WTC11 (cell line): ENCODE data around the gene TNNT3. TPM values are rescaled to one million over a fixed set of nuclear protein-coding genes. Genes with fewer than 3 reads are reported as not detected.

ENCODE experiments used
- ATAC-seq: fragments of 200-7000 bp; cut with Tn5 transposase; 2 replicates; pipeline ENCODE4 v1.10.0; 2021; ENCODE audit warnings: mild to moderate bottlenecking, moderate library complexity
- CTCF ChIA-PET: fragments of 300-600 bp; sonication (Branson Sonifier 250); formaldehyde crosslinking; loops from one replicate; lab custom pipeline; 2021; ENCODE audit warnings: antibody characterized with exemption; lab: Charles Lee
- POLR2A ChIA-PET: fragments of 350-600 bp; sonication (Branson Sonifier 250); formaldehyde crosslinking; loops from one replicate; lab custom pipeline; 2021; ENCODE audit warnings: antibody characterized with exemption; lab: Charles Lee
- DNase-seq: peaks from one replicate; pipeline ENCODE4 v3.0.0; 2021; ENCODE audit warnings: low spot score
- H3K27ac Mint-ChIP-seq: 2 replicates; pipeline ENCODE4 v1.8.0; 2021; ENCODE audit warnings: mixed read lengths
- H3K27me3 Mint-ChIP-seq: 2 replicates; pipeline ENCODE4 v1.8.0; 2021; ENCODE audit warnings: low read depth, mild to moderate bottlenecking, moderate library complexity, mixed read lengths
- H3K36me3 Mint-ChIP-seq: 2 replicates; pipeline ENCODE4 v1.8.0; 2021; ENCODE audit warnings: mixed read lengths
- H3K4me1 Mint-ChIP-seq: 2 replicates; pipeline ENCODE4 v1.8.0; 2022; ENCODE audit warnings: mixed read lengths
- H3K4me3 Mint-ChIP-seq: 2 replicates; pipeline ENCODE4 v1.8.0; 2021; ENCODE audit warnings: mild to moderate bottlenecking, moderate library complexity, mixed read lengths
- H3K9me3 Mint-ChIP-seq: 2 replicates; pipeline ENCODE4 v1.8.0; 2021; ENCODE audit warnings: mixed read lengths
- ATF1 ChIP-seq: sonication (generic); formaldehyde crosslinking; IDR thresholded peaks from 2 replicates; pipeline ENCODE4 v1.8.1; 2023; ENCODE audit warnings: mild to moderate bottlenecking, moderate library complexity, missing genetic modification reagents
- CDX4 ChIP-seq: fragments of 250-450 bp; sonication (Bioruptor Pico); IDR thresholded peaks from 2 replicates; pipeline ENCODE4 v1.9.0; 2021; ENCODE audit warnings: moderate library complexity, mild to moderate bottlenecking, inconsistent platforms, borderline replicate concordance
- ERG ChIP-seq: fragments of 250-450 bp; sonication (Bioruptor Pico); IDR thresholded peaks from 2 replicates; pipeline ENCODE4 v1.8.0; 2021; ENCODE audit warnings: mild to moderate bottlenecking
- ESRRA ChIP-seq: sonication (generic); formaldehyde crosslinking; IDR thresholded peaks from 2 replicates; pipeline ENCODE4 v1.8.1; 2022; ENCODE audit warnings: mild to moderate bottlenecking, missing genetic modification reagents, borderline replicate concordance
- ETV6 ChIP-seq: sonication (generic); formaldehyde crosslinking; IDR thresholded peaks from 2 replicates; pipeline ENCODE4 v1.8.1; 2022; ENCODE audit warnings: mild to moderate bottlenecking, missing genetic modification reagents
- FOXJ3 ChIP-seq: sonication (generic); formaldehyde crosslinking; IDR thresholded peaks from 2 replicates; pipeline ENCODE4 v1.9.0; 2021; ENCODE audit warnings: missing genetic modification reagents, mild to moderate bottlenecking, borderline replicate concordance
- HMGXB4 ChIP-seq: sonication (generic); formaldehyde crosslinking; IDR thresholded peaks from 2 replicates; pipeline ENCODE4 v1.8.1; 2023; ENCODE audit warnings: mild to moderate bottlenecking, moderate library complexity, missing genetic modification reagents
- IRF1 ChIP-seq: sonication (generic); formaldehyde crosslinking; IDR thresholded peaks from 2 replicates; pipeline ENCODE4 v1.8.0; 2023; ENCODE audit warnings: missing genetic modification reagents
- JAZF1 ChIP-seq: fragments of 250-450 bp; sonication (Bioruptor Pico); IDR thresholded peaks from 2 replicates; pipeline ENCODE4 v1.9.0; 2021; ENCODE audit warnings: moderate library complexity, mild to moderate bottlenecking, inconsistent platforms
- MXD4 ChIP-seq: fragments of 250-450 bp; sonication (Bioruptor Pico); IDR thresholded peaks from 2 replicates; pipeline ENCODE4 v1.8.0; 2021; ENCODE audit warnings: mild to moderate bottlenecking, moderate library complexity, borderline replicate concordance
- NFE2L1 ChIP-seq: sonication (generic); formaldehyde crosslinking; IDR thresholded peaks from 2 replicates; pipeline ENCODE4 v1.8.1; 2023; ENCODE audit warnings: missing genetic modification reagents
- OVOL2 ChIP-seq: fragments of 250-450 bp; sonication (Bioruptor Pico); IDR thresholded peaks from 2 replicates; pipeline ENCODE4 v1.9.0; 2021; ENCODE audit warnings: mild to moderate bottlenecking, borderline replicate concordance
- RORB ChIP-seq: fragments of 250-450 bp; sonication (Bioruptor Pico); IDR thresholded peaks from 2 replicates; pipeline ENCODE4 v1.9.0; 2021; ENCODE audit warnings: mild to moderate bottlenecking
- SP1 ChIP-seq: sonication (generic); formaldehyde crosslinking; conservative IDR thresholded peaks from 2 replicates; pipeline ENCODE4 v1.8.1; 2022; ENCODE audit warnings: missing genetic modification reagents
- USF2 ChIP-seq: sonication (generic); formaldehyde crosslinking; IDR thresholded peaks from 2 replicates; pipeline ENCODE4 v1.8.1; 2023; ENCODE audit warnings: mild to moderate bottlenecking, missing genetic modification reagents, moderate library complexity
- ZNF232 ChIP-seq: sonication (generic); formaldehyde crosslinking; IDR thresholded peaks from 2 replicates; pipeline ENCODE4 v1.8.0; 2022; ENCODE audit warnings: mild to moderate bottlenecking, missing genetic modification reagents
- ZNF416 ChIP-seq: fragments of 250-450 bp; sonication (Bioruptor Pico); IDR thresholded peaks from 2 replicates; pipeline ENCODE4 v1.9.0; 2021; ENCODE audit warnings: mild to moderate bottlenecking, inconsistent platforms
- ZNF532 ChIP-seq: fragments of 250-450 bp; sonication (Bioruptor Pico); IDR thresholded peaks from 2 replicates; pipeline ENCODE4 v1.9.0; 2021; ENCODE audit warnings: mild to moderate bottlenecking, borderline replicate concordance
- ZNF671 ChIP-seq: fragments of 250-450 bp; sonication (Bioruptor Pico); IDR thresholded peaks from 2 replicates; pipeline ENCODE4 v1.8.0; 2021; ENCODE audit warnings: mild to moderate bottlenecking
- total RNA-seq: library from RNA; stranded (reverse); gene quantifications from 3 replicates; pipeline ENCODE4 v1.2.3, GENCODE V29; 2021

Gene TNNT3
- total RNA-seq, 1 experiment from 2014 or later = not detected

GRCh38 chr11:1931341-1932104, 12.0 kb downstream of the TNNT3 start:
- H3K4me3 Mint-ChIP-seq = no peak overlapping the region
- ChIA-PET CTCF (interaction anchor here (0.6 to 2.1 kb wide), 2 partner anchors 9 to 49 kb away, joined by 3 to 9 read pairs; no protein-coding TSS in a partner anchor), POLR2A (no interaction called here)
- peak overlapping the region; percentile 32; the same call in 1 of the 2 replicates for H3K27ac Mint-ChIP-seq
- DNase-seq (peak; percentile 9), ATAC-seq (no peak)
- no peaks in the 10 kb centered on the region for H3K36me3 Mint-ChIP-seq
- H3K4me1 Mint-ChIP-seq = no peaks in the 10 kb centered on the region
- H3K9me3 Mint-ChIP-seq = no peaks in the 10 kb centered on the region
- TF ChIP-seq NFE2L1 (no peak), MXD4 (no peak), USF2 (no peak)
- H3K27me3 Mint-ChIP-seq = no peaks in the 10 kb centered on the region; the same call in 1 of the 2 replicates

GRCh38 chr11:1932105-1932480, 12.6 kb downstream of the TNNT3 start:
- POLR2A ChIA-PET = no interaction called here
- H3K27me3 Mint-ChIP-seq = no peaks in the 10 kb centered on the region; the same call in 1 of the 2 replicates
- TF ChIP-seq ZNF232 (no peak), FOXJ3 (CRISPR knock-in tag) (no peak), ATF1 (CRISPR knock-in tag) (no peak), ESRRA (CRISPR knock-in tag) (no peak), RORB (CRISPR knock-in tag) (no peak), SP1 (CRISPR knock-in tag) (no peak), HMGXB4 (no peak), ZNF532 (CRISPR knock-in tag) (no peak), ZNF671 (CRISPR knock-in tag) (no peak), JAZF1 (CRISPR knock-in tag) (no peak), CDX4 (CRISPR knock-in tag) (no peak), ZNF416 (no peak), IRF1 (no peak), ERG (CRISPR knock-in tag) (no peak), OVOL2 (CRISPR knock-in tag) (no peak), ETV6 (no peak)
- H3K9me3 Mint-ChIP-seq = no peaks in the 10 kb centered on the region
- no peak for DNase-seq
- no peak overlapping the region for H3K4me3 Mint-ChIP-seq
- no peaks in the 10 kb centered on the region for H3K36me3 Mint-ChIP-seq
- ATAC-seq = no peak
- peak overlapping the region; percentile 32; the same call in 1 of the 2 replicates for H3K27ac Mint-ChIP-seq
- H3K4me1 Mint-ChIP-seq = no peaks in the 10 kb centered on the region
- CTCF ChIA-PET = interaction anchor here (2.1 kb wide), 1 partner anchor 50 kb away, joined by 9 read pairs; no protein-coding TSS in a partner anchor
